NCI-H1436 treated with DMSO at 0.1 percent for 48 hours (cell line): ENCODE data around the gene LRMDA.

Source experiments
- DNase-seq: peaks from one replicate; lab custom pipeline; 2025; lab: John Stamatoyannopoulos, UW

The LRMDA gene

GRCh38 chr10:75836064-75836463 lies 404.6 kb downstream of the LRMDA start:
- no peak for DNase-seq

- DNase-seq: no peak
Observed at GRCh38 chr10:75838486-75838885, 407.1 kb downstream of the LRMDA start.

GRCh38 chr10:75839020-75839419 lies 407.6 kb downstream of the LRMDA start:
- no peak for DNase-seq

GRCh38 chr10:75841266-75841665 lies 409.8 kb downstream of the LRMDA start:
- DNase-seq: no peak

GRCh38 chr10:75845176-75845947 lies 413.9 kb downstream of the LRMDA start:
- DNase-seq: no peak

GRCh38 chr10:75847477-75847876 lies 416.1 kb downstream of the LRMDA start:
- DNase-seq: no peak

- no peak for DNase-seq
Observed at GRCh38 chr10:75851580-75852345, 420.3 kb downstream of the LRMDA start.

GRCh38 chr10:75852851-75853484 lies 421.5 kb downstream of the LRMDA start:
- DNase-seq: no peak

- no peak for DNase-seq
Observed at GRCh38 chr10:75857269-75857846, 425.9 kb downstream of the LRMDA start.

GRCh38 chr10:75857896-75858295 lies 426.5 kb downstream of the LRMDA start:
- DNase-seq: no peak

- no peak for DNase-seq
Observed at GRCh38 chr10:75858339-75858738, 426.9 kb downstream of the LRMDA start.

GRCh38 chr10:75859141-75859540 lies 427.7 kb downstream of the LRMDA start:
- DNase-seq: no peak

- DNase-seq: no peak
Observed at GRCh38 chr10:75860009-75860408, 428.6 kb downstream of the LRMDA start.

GRCh38 chr10:75861582-75861981 lies 430.2 kb downstream of the LRMDA start:
- no peak for DNase-seq

GRCh38 chr10:75862935-75863334 lies 431.5 kb downstream of the LRMDA start:
- DNase-seq: no peak

GRCh38 chr10:75864717-75865116 lies 433.3 kb downstream of the LRMDA start:
- DNase-seq: no peak

- DNase-seq: no peak
Observed at GRCh38 chr10:75865413-75866299, 434.2 kb downstream of the LRMDA start.

GRCh38 chr10:75866300-75866625 lies 434.8 kb downstream of the LRMDA start:
- DNase-seq: no peak

GRCh38 chr10:75866731-75867130 lies 435.3 kb downstream of the LRMDA start:
- no peak for DNase-seq

- DNase-seq: no peak
Observed at GRCh38 chr10:75868574-75868973, 437.1 kb downstream of the LRMDA start.

- DNase-seq: no peak
Observed at GRCh38 chr10:75870039-75870645, 438.7 kb downstream of the LRMDA start.
